H1 (cell line): Measurements from ENCODE around the gene ZNF221. TPM values are rescaled to one million over a fixed set of nuclear protein-coding genes. Genes with fewer than 3 reads are reported as not detected.
A peak's percentile ranks its signal among the peaks of the same experiment; 100 is the strongest.

Experiments used
- CTCF ChIA-PET: fragments of 300-600 bp; sonication (Branson Sonifier 250); formaldehyde crosslinking; loops from one replicate; lab custom pipeline; 2021; ENCODE audit not compliant: partially characterized antibody; lab: Charles Lee
- POLR2A ChIA-PET: fragments of 300-600 bp; sonication (Branson Sonifier 250); formaldehyde crosslinking; loops from one replicate; lab custom pipeline; 2021; ENCODE audit warnings: inconsistent platforms; ENCODE audit not compliant: partially characterized antibody; lab: Charles Lee
- DNase-seq, 2 experiments: peaks; one replicate each; pipeline versions ENCODE4 v3.0.0 to v3.0.0-alpha.2; 2010 to 2022; ENCODE audit warnings: low spot score in 2 of 2, low read depth in 1 of 2, mixed read lengths in 1 of 2
- FAIRE-seq: peaks from 2 replicates; lab custom pipeline; 2011; peaks lifted over from hg19 to GRCh38; lab: Jason Lieb, UNC
- H2AFZ ChIP-seq: 2 replicates; pipeline ENCODE4 v1.8.1; 2012; ENCODE audit warnings: low read length, inconsistent platforms
- H2AK5ac ChIP-seq: 2 replicates; pipeline ENCODE4 v1.6.1; 2013; ENCODE audit warnings: low read depth, low read length
- H2BK120ac ChIP-seq: replicated peaks from 2 replicates; pipeline ENCODE3; 2013; ENCODE audit warnings: low read depth, low read length, inconsistent platforms
- H2BK12ac ChIP-seq: 2 replicates; pipeline ENCODE4 v1.6.1; 2013; ENCODE audit warnings: low read depth, low read length
- H2BK15ac ChIP-seq: 2 replicates; pipeline ENCODE4 v1.6.1; 2013; ENCODE audit warnings: low read length
- H2BK20ac ChIP-seq: 2 replicates; pipeline ENCODE4 v1.6.1; 2013; ENCODE audit warnings: low read length
- H2BK5ac ChIP-seq: 2 replicates; pipeline ENCODE4 v1.6.1; 2013; ENCODE audit warnings: low read depth, low read length
- H3K14ac ChIP-seq: 2 replicates; pipeline ENCODE4 v1.6.1; 2013; ENCODE audit warnings: inconsistent platforms; ENCODE audit not compliant: insufficient read length
- H3K18ac ChIP-seq: 2 replicates; pipeline ENCODE4 v1.6.1; 2013; ENCODE audit warnings: low read length; ENCODE audit errors: extremely low read depth
- H3K23ac ChIP-seq: 2 replicates; pipeline ENCODE4 v1.6.1; 2013; ENCODE audit warnings: inconsistent platforms; ENCODE audit not compliant: insufficient read length
- H3K23me2 ChIP-seq: 2 replicates; pipeline ENCODE4 v1.6.1; 2013; ENCODE audit warnings: low read depth, low read length
- H3K27ac ChIP-seq: 2 replicates; pipeline ENCODE4 v1.6.1; 2011; ENCODE audit warnings: low read depth, low read length, inconsistent platforms
- H3K27me3 ChIP-seq, 4 experiments: replicated peaks in 1 of 4; 1 replicate in 1 of 4; 2 replicates in 3 of 4; pipeline versions ENCODE4 v1.6.1 to v1.8.1; 2011 to 2013; ENCODE audit warnings: low read length in 3 of 4, mild to moderate bottlenecking in 3 of 4, inconsistent platforms in 2 of 4, mixed read lengths in 2 of 4, moderate library complexity in 1 of 4; ENCODE audit not compliant: control insufficient read depth in 3 of 4, insufficient read depth in 3 of 4; ENCODE audit errors: extremely low read depth in 1 of 4
- H3K36me3 ChIP-seq, 4 experiments: 2 replicates each; pipeline versions ENCODE4 v1.6.1 to v1.8.1; 2011 to 2013; ENCODE audit warnings: mild to moderate bottlenecking in 4 of 4, low read length in 3 of 4, moderate library complexity in 2 of 4, control low read depth in 1 of 4, inconsistent platforms in 1 of 4; ENCODE audit not compliant: insufficient read depth in 4 of 4, control insufficient read depth in 2 of 4
- H3K4ac ChIP-seq: replicated peaks from 2 replicates; pipeline ENCODE3; 2013; ENCODE audit warnings: low read length, low read depth, mixed read lengths, inconsistent platforms; ENCODE audit not compliant: insufficient read length
- H3K4me1 ChIP-seq, 4 experiments: replicated peaks in 1 of 4; 1 replicate in 1 of 4; 2 replicates in 3 of 4; pipeline versions ENCODE4 v1.6.1 to v1.8.1; 2011 to 2013; ENCODE audit warnings: low read length in 3 of 4, inconsistent platforms in 2 of 4, mixed read lengths in 1 of 4; ENCODE audit not compliant: insufficient read depth in 4 of 4, control insufficient read depth in 3 of 4
- H3K4me2 ChIP-seq, 2 experiments: 2 replicates each; pipeline versions ENCODE4 v1.6.1 to v1.8.1; 2011 to 2013; ENCODE audit warnings: low read depth in 2 of 2, low read length in 2 of 2, control low read depth in 1 of 2, inconsistent platforms in 1 of 2, mild to moderate bottlenecking in 1 of 2; ENCODE audit not compliant: insufficient read depth in 1 of 2
- H3K4me3 ChIP-seq, 4 experiments: fragments of 200-600, 300-600 bp in 1 of 4; sonication (generic), shearing (Covaris generic), sonication (Bioruptor Twin) in 1 of 4; 2 replicates each; pipeline versions ENCODE4 v1.5.1 to v1.8.1; 2011 to 2016; ENCODE audit warnings: low read length in 4 of 4, low read depth in 3 of 4, control low read depth in 2 of 4, inconsistent platforms in 2 of 4, mild to moderate bottlenecking in 2 of 4, mixed read lengths in 1 of 4, moderate library complexity in 1 of 4; ENCODE audit not compliant: insufficient read depth in 2 of 4; ENCODE audit errors: extremely low read depth in 1 of 4
- H3K56ac ChIP-seq: replicated peaks from 2 replicates; pipeline ENCODE3; 2013; ENCODE audit warnings: low read depth, mild to moderate bottlenecking, mixed read lengths, low read length, inconsistent platforms; ENCODE audit not compliant: insufficient read length
- H3K79me1 ChIP-seq: 2 replicates; pipeline ENCODE4 v1.6.1; 2013; ENCODE audit warnings: low read depth, low read length, control low read depth
- H3K79me2 ChIP-seq, 2 experiments: 2 replicates each; pipeline versions ENCODE4 v1.6.1 to v1.8.1; 2012 to 2013; ENCODE audit warnings: low read length in 2 of 2, mild to moderate bottlenecking in 2 of 2, inconsistent platforms in 1 of 2; ENCODE audit not compliant: insufficient read depth in 2 of 2, control insufficient read depth in 1 of 2
- H3K9ac ChIP-seq, 4 experiments: replicated peaks in 1 of 4; 1 replicate in 1 of 4; 2 replicates in 3 of 4; pipeline versions ENCODE4 v1.6.1 to v1.8.1; 2011 to 2013; ENCODE audit warnings: low read depth in 3 of 4, low read length in 3 of 4, control low read depth in 2 of 4, mild to moderate bottlenecking in 2 of 4, moderate library complexity in 2 of 4, inconsistent platforms in 1 of 4; ENCODE audit errors: extremely low read depth in 1 of 4
- H3K9me3 ChIP-seq, 2 experiments: 2 replicates each; pipeline versions ENCODE4 v1.6.1 to v1.8.1; 2012 to 2013; ENCODE audit warnings: mild to moderate bottlenecking in 2 of 2, moderate library complexity in 2 of 2, control low read depth in 1 of 2, inconsistent platforms in 1 of 2, low read depth in 1 of 2, low read length in 1 of 2, mixed read lengths in 1 of 2; ENCODE audit not compliant: insufficient read depth in 2 of 2
- H4K20me1 ChIP-seq, 2 experiments: replicated peaks in 1 of 2; 2 replicates each; pipeline versions ENCODE3 to v1.8.1; 2011 to 2013; ENCODE audit warnings: inconsistent platforms in 2 of 2, low read length in 2 of 2, mild to moderate bottlenecking in 1 of 2; ENCODE audit not compliant: insufficient read depth in 2 of 2, control insufficient read depth in 1 of 2
- H4K5ac ChIP-seq: 2 replicates; pipeline ENCODE4 v1.6.1; 2013; ENCODE audit warnings: low read length, low read depth, mixed read lengths, inconsistent platforms; ENCODE audit not compliant: insufficient read length
- H4K8ac ChIP-seq: 2 replicates; pipeline ENCODE4 v1.8.0; 2013; ENCODE audit warnings: mild to moderate bottlenecking, moderate library complexity, low read length, inconsistent platforms; ENCODE audit not compliant: insufficient read depth; ENCODE audit errors: extremely low read depth
- H4K91ac ChIP-seq: replicated peaks from 2 replicates; pipeline ENCODE3; 2013; ENCODE audit warnings: low read length, mixed read lengths, inconsistent platforms; ENCODE audit not compliant: insufficient read length
- BRCA1 ChIP-seq: IDR thresholded peaks from 2 replicates; pipeline ENCODE4 v1.6.1; 2012; ENCODE audit warnings: low read depth, low read length, improper control_type of control experiment
- CBX8 ChIP-seq: fragments of 300-800, 300-1000 bp; sonication (generic); IDR thresholded peaks from 2 replicates; pipeline ENCODE4 v1.7.1; 2016; ENCODE audit warnings: low read depth, low read length, borderline replicate concordance
- CEBPB ChIP-seq: IDR thresholded peaks from 2 replicates; pipeline ENCODE4 v1.6.1; 2012; ENCODE audit warnings: low read depth, low read length
- MAFK ChIP-seq: IDR thresholded peaks from 2 replicates; pipeline ENCODE4 v1.6.1; 2012; ENCODE audit warnings: low read depth, mild to moderate bottlenecking, improper control_type of control experiment, low read length
- RFX5 ChIP-seq: IDR thresholded peaks from 2 replicates; pipeline ENCODE4 v1.6.1; 2011; ENCODE audit warnings: low read depth, low read length, improper control_type of control experiment, borderline replicate concordance
- RXRA ChIP-seq: IDR thresholded peaks from 2 replicates; pipeline ENCODE4 v1.6.1; 2011; ENCODE audit warnings: low read depth, mild to moderate bottlenecking, low read length, moderate library complexity; ENCODE audit not compliant: insufficient read depth
- SP2 ChIP-seq: IDR thresholded peaks from 2 replicates; pipeline ENCODE4 v1.6.1; 2012; ENCODE audit warnings: mild to moderate bottlenecking, low read length, inconsistent platforms
- SP4 ChIP-seq: IDR thresholded peaks from 2 replicates; pipeline ENCODE4 v1.6.1; 2012; ENCODE audit warnings: low read length, inconsistent platforms
- SUZ12 ChIP-seq: fragments of 200-600 bp; sonication (generic); IDR thresholded peaks from 2 replicates; pipeline ENCODE4 v1.6.1; 2012; ENCODE audit warnings: mild to moderate bottlenecking, inconsistent platforms, low read length, moderate library complexity, mixed read lengths
- WGBS, 2 experiments: shearing (Covaris generic) in 1 of 2; methylation state at CpG; one replicate each; pipeline versions ENCODE4 v1.1.6 to v1.1.7; 2013 to 2015; ENCODE audit warnings: low lambda C conversion rate in 2 of 2, mixed read lengths in 2 of 2, inconsistent platforms in 1 of 2, low coverage in 1 of 2, missing lambda C conversion rate in 1 of 2; ENCODE audit not compliant: insufficient replicate concordance in 2 of 2, insufficient coverage in 1 of 2, insufficient read length in 1 of 2; ENCODE audit errors: extremely low coverage in 1 of 2, missing lambda C conversion rate in 1 of 2; 5-methylcytosine and 5-hydroxymethylcytosine counted together
- polyA plus RNA-seq, 7 experiments: library from polyadenylated mRNA; depleted of rRNA in 3 of 7; stranded (reverse) in 5 of 7; unstranded in 2 of 7; fragments of >200 nt in 5 of 7; fragments of 200-250 nt in 2 of 7; gene quantifications; 1 replicate in 5 of 7; 2 replicates in 1 of 7; 4 replicates in 1 of 7; pipeline versions ENCODE4 v1.2.1 to v1.2.3, GENCODE V29; 2011 to 2013; ENCODE audit warnings: missing spikeins in 2 of 7, mixed read lengths in 2 of 7
- total RNA-seq: library from RNA; stranded (reverse); fragmentation: NEBNext Ultra II Directional; extraction: Animal tissue kit (Norgen Biotek cat#: 25700); gene quantifications from 2 replicates; pipeline ENCODE4 v1.2.1, GENCODE V29; 2021
- TF ChIP-seq, protein P1 (sequence below), 3 experiments: IDR thresholded peaks; 1 replicate in 2 of 3; 2 replicates in 1 of 3; pipeline versions ENCODE4 v1.5.1 to v1.6.1; 2011; ENCODE audit warnings: low read length in 3 of 3, mild to moderate bottlenecking in 3 of 3, inconsistent platforms in 2 of 3, low read depth in 1 of 3, moderate library complexity in 1 of 3; ENCODE audit not compliant: insufficient read depth in 1 of 3; ENCODE audit errors: control extremely low read depth in 1 of 3

Gene ZNF221
- total and polyA plus RNA-seq, 2 of the 8 experiments (the other 6 are each of a cell fraction or from before 2014, with no cell fraction given): 0.50 to 8.4 TPM

DNA sequence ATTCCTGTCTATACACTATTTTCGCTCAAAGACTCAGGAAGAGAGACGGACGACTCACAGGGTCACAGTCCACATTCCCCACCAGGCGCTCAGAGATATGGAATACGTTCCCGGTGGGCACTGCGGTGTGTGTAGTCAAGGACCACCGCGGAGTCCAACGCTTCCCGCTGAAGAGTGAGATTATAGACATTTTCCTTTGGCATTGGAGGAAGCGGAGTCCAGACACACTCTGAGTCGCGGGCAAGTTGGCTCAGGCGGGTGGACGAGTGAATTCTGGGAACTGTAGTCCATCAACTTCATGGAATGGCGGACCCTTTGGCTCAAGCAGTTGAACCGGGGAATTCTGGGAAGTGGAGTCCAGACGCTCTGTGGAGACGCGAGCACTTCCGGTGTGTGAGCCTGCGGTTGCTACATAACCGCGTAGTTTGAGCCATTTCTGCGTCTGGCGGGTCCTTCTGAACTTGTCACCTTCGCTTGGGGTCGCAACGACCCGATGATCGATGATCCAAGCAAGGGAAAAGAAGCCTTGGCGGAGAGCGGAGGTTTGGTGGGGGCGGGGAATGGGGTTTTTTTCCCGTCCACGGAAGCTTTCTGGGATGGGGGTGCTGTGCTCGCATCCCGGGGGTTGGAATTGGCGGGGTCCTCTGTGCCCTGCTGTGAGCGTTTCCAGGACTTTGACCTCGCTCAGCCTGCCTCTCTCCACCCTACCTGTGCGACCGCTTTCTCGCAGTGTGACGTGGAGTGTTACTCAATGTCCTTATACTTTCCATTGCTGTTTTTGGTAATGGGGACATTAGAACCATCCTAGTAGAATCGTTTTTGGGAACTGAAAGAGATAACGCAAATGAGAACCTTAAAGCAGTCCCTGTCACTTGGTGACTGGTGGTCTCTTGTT, 51.8 kb downstream of the ZNF221 start, which contains the start of gene ZNF230:
TSS of gene ZNF230 (plus strand) at position 392 of the 895 bp plus-strand sequence. CDS start 4,122 bp downstream, outside the sequence.
- H2BK20ac ChIP-seq: no peak within 1 kb of the TSS
- no peaks in the 10 kb centered on the region for H3K9me3 ChIP-seq
- no peak within 1 kb of the TSS for H3K14ac ChIP-seq
- H2BK120ac ChIP-seq: no peak within 1 kb of the TSS
- DNase-seq (peak; percentile 67 to 75), FAIRE-seq (peak; percentile 87)
- peak within 1 kb of the TSS; percentile 83 for H4K8ac ChIP-seq
- peaks cover 0 to 3% (median 0%) of the 10 kb centered on the region in 4 experiments; a peak in 2 of 7 replicates for H3K4me1 ChIP-seq
- no peak within 1 kb of the TSS for H3K23ac ChIP-seq
- H2BK15ac ChIP-seq: no peak within 1 kb of the TSS
- H4K91ac ChIP-seq: no peak within 1 kb of the TSS
- peaks cover 0 to 6% (median 0%) of the 10 kb centered on the region in 4 experiments; a peak in 1 of 8 replicates for H3K36me3 ChIP-seq
- 2% methylated on average over 48 of the region's 48 CpGs; no CpG with 5 or more reads in 1 of the 2 experiments for WGBS, 2 experiments
- H3K4me3 ChIP-seq: peak within 1 kb of the TSS; percentile 85 to 96 (median 91)
- POLR2A ChIA-PET: interaction anchor here (1.1 to 1.5 kb wide), 2 partner anchors 48 to 109 kb away, joined by 3 to 4 read pairs; no protein-coding TSS in a partner anchor
- no peak within 1 kb of the TSS for H3K27ac ChIP-seq
- no peak within 1 kb of the TSS for H2AK5ac ChIP-seq
- no peaks in the 10 kb centered on the region for H3K79me1 ChIP-seq
- H3K9ac ChIP-seq: peak within 1 kb of the TSS; percentile 36 to 91 (median 50)
- no peaks in the 10 kb centered on the region for H4K20me1 ChIP-seq
- peak within 1 kb of the TSS; percentile 100 for H2AFZ ChIP-seq
- no peak within 1 kb of the TSS for H3K18ac ChIP-seq
- H3K4ac ChIP-seq: no peak within 1 kb of the TSS
- H3K56ac ChIP-seq: no peak within 1 kb of the TSS
- H2BK5ac ChIP-seq: no peak within 1 kb of the TSS
- CTCF ChIA-PET: no interaction called here
- no peak within 1 kb of the TSS for H4K5ac ChIP-seq
- H2BK12ac ChIP-seq: no peak within 1 kb of the TSS
- H3K79me2 ChIP-seq: no peaks in the 10 kb centered on the region
- H3K23me2 ChIP-seq: peaks cover 9% of the 10 kb centered on the region
- H3K27me3 ChIP-seq: no peaks in the 10 kb centered on the region
- H3K4me2 ChIP-seq: peak within 1 kb of the TSS; percentile 80 to 87
- no peak for TF ChIP-seq RFX5
- peak; percentile 87 for TF ChIP-seq CEBPB
- no peak for TF ChIP-seq SP2
- TF ChIP-seq CBX8: no peak
- no peak for TF ChIP-seq RXRA
- no peak for TF ChIP-seq SP4
- TF ChIP-seq, protein P1, sequence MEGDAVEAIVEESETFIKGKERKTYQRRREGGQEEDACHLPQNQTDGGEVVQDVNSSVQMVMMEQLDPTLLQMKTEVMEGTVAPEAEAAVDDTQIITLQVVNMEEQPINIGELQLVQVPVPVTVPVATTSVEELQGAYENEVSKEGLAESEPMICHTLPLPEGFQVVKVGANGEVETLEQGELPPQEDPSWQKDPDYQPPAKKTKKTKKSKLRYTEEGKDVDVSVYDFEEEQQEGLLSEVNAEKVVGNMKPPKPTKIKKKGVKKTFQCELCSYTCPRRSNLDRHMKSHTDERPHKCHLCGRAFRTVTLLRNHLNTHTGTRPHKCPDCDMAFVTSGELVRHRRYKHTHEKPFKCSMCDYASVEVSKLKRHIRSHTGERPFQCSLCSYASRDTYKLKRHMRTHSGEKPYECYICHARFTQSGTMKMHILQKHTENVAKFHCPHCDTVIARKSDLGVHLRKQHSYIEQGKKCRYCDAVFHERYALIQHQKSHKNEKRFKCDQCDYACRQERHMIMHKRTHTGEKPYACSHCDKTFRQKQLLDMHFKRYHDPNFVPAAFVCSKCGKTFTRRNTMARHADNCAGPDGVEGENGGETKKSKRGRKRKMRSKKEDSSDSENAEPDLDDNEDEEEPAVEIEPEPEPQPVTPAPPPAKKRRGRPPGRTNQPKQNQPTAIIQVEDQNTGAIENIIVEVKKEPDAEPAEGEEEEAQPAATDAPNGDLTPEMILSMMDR (IDR thresholded peaks at IDR 0.05; ENCODE audit: control extremely low read depth in 1 of 3, insufficient read depth in 1 of 3, low read depth in 1 of 3, low read length in 3 of 3): no peak
- no peak for TF ChIP-seq MAFK
- no peak for TF ChIP-seq BRCA1
- TF ChIP-seq SUZ12: no peak
